GM23338 (cell line): ENCODE measurements around the gene BAG3.
"Not testable (repeated sequence)": the region's sequence is repeated elsewhere in the genome, so short reads cannot be mapped to it uniquely, and the experiment has no call there.

Source experiments
- CTCF ChIP-seq, 2 experiments: fragments of 200-600 bp in 1 of 2; sonication (generic) in 1 of 2; conservative IDR thresholded peaks; 2 replicates each; pipeline versions ENCODE4 v1.5.1 to v1.6.1; 2016 to 2017; ENCODE audit warnings: antibody characterized with exemption in 2 of 2, low read depth in 2 of 2, mild to moderate bottlenecking in 2 of 2, moderate library complexity in 1 of 2
- ETS1 ChIP-seq: IDR thresholded peaks from 2 replicates; pipeline ENCODE4 v1.6.1; 2016; ENCODE audit warnings: antibody characterized with exemption
- EZH2 ChIP-seq: fragments of 200-600 bp; sonication (generic); IDR thresholded peaks from one replicate; pipeline ENCODE4 v1.8.0; 2017; ENCODE audit warnings: antibody characterized with exemption, mild to moderate bottlenecking, low read depth; ENCODE audit not compliant: unreplicated experiment
- EZH2phosphoT487 ChIP-seq: fragments of 200-600 bp; sonication (generic); IDR thresholded peaks from one replicate; pipeline ENCODE4 v1.8.1; 2018; ENCODE audit warnings: antibody characterized with exemption; ENCODE audit not compliant: unreplicated experiment
- JUNB ChIP-seq: IDR thresholded peaks from one replicate; pipeline ENCODE4 v1.6.1; 2016; ENCODE audit warnings: antibody characterized with exemption; ENCODE audit not compliant: unreplicated experiment
- POLR2AphosphoS5 ChIP-seq: IDR thresholded peaks from 2 replicates; pipeline ENCODE4 v1.6.1; 2016; ENCODE audit warnings: antibody characterized with exemption, low read depth
- REST ChIP-seq: IDR thresholded peaks from one replicate; pipeline ENCODE4 v1.6.1; 2018; ENCODE audit warnings: antibody characterized with exemption; ENCODE audit not compliant: unreplicated experiment
- ZNF331 ChIP-seq: fragments of 250-450 bp; sonication (Bioruptor Pico); IDR thresholded peaks from 2 replicates; pipeline ENCODE4 v1.5.0; 2020; ENCODE audit warnings: low read depth, mild to moderate bottlenecking, moderate library complexity

GRCh38 chr10:119619811-119620210 lies 31.4 kb upstream of the BAG3 start:
- not testable (repeated sequence) for TF ChIP-seq CTCF (conservative IDR thresholded peaks at IDR 0.05; ENCODE audit: low read depth in 2 of 2); ETS1; REST; JUNB; EZH2; EZH2phosphoT487; POLR2AphosphoS5; ZNF331 (CRISPR knock-in tag)
